ENCODE results near the gene P4HA1.

DNA sequence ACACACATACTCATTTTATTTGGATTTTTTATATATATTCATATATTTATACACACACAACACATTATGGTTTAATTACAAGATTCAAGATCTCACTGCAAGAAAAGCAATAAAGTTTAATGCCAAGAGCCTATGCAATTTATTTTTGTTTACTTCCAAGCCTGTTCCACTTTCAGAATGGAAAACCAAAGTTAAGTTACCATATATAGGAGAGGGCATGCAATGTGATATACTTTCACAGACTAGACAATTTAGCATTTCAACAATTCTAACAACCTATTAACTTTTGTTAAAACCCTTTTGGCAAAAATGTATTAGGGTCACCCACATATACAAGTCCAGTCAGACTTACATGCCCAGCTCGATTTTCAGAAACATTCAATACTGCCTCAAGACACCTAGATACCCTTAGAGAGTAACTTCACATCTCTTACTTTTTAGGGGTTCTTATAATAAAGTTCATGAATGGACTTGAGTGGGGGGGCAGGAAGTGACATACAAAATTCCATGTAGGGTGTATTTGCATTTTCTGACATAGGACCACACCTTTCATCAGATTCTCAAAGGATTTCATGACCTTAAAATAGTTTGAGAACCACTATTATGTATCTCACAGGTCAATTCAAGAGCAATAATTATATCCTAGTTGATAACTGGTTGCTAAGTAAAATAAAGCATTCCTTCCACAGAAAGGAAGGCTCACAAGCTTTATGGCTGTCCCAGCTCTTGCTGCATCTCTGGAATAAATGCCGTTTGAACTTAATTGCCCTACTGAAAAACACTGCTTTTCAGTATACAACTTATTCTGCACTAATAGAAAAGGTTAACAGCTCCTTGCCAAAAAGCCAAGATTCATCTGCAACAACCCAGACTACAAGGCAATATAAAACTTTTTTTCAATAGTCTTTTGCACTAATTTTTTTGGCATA is 2.5 kb downstream of the P4HA1 start:
- TF ChIP-seq EZH2 (IDR thresholded peaks at IDR 0.05; ENCODE audit: low read length, unreplicated experiment): no peak
- TF ChIP-seq CTCF (conservative IDR thresholded peaks at IDR 0.05; ENCODE audit: low read depth, low read length): no peak

All from PC-3 (cell line).